Anterior cingulate cortex (tissue), 58 donors: ENCODE data around the gene BRWD1.

Experiments used
- DNase-seq, 58 donors: peaks; one replicate each; lab custom pipeline; 2025; lab: John Stamatoyannopoulos, UW

The BRWD1 gene

GRCh38 chr21:39330001-39330400 lies 16.6 kb upstream of the BRWD1 start:
- no peak for DNase-seq

DNA sequence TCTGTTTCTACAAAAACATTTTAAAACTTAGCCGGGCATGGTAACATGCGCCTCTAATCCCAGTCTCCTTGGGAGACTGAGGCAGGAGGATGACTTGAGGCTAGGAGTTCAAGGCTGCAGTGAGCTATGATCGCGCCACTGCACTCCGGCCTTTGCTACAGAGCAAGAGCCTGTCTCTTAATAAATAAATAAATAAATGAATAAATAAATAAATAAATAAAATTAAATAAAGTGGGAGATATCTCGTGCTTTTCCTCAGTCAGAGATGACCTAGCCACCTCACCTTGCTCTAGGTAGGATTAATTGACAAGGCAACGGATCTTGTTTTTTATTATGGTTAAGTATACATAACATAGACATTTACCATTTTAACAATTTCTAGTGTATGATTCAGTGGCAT lies 14.3 kb upstream of the BRWD1 start:
- no peak for DNase-seq

- DNase-seq, result no peak
Observed at GRCh38 chr21:39326607-39327307, 13.3 kb upstream of the BRWD1 start.

- no peak for DNase-seq
Observed at GRCh38 chr21:39325458-39325857, 12.0 kb upstream of the BRWD1 start.

- DNase-seq, result no peak
Observed at GRCh38 chr21:39321424-39321823, 8.0 kb upstream of the BRWD1 start.

DNA sequence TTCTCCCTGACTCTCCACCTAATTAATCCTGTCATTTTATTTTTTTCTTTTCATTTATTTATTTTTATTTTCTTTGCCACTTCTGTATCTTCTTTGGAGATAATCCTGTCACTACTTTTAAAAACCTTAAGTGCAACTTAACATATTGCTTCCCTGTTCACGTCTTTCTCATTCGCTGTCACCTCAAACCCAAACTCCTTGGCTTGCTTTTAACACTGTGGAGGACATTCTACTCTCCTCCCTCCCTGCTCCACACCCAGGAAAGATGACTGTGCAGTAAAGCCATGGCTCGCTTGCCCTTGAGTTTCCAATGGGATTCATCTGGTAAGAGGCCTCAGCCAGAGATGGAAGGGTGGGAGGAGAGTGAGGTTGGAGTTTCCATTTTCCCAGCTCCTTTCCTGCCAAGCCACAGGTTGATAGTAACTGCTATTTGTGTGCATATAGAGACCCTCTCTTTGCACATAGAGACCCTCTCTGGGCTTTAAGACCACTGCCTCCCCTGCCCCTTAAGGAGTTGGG lies 6.4 kb upstream of the BRWD1 start:
- no peak for DNase-seq

GRCh38 chr21:39319251-39319756 lies 5.9 kb upstream of the BRWD1 start:
- no peak for DNase-seq

- no peak for DNase-seq
Observed at GRCh38 chr21:39318091-39318959, 4.9 kb upstream of the BRWD1 start.

GRCh38 chr21:39317134-39318090 lies 4.0 kb upstream of the BRWD1 start:
- DNase-seq, result peak in 6 of 58 donors; percentile 1 to 46 (median 8)

GRCh38 chr21:39316729-39317128 lies 3.3 kb upstream of the BRWD1 start:
- DNase-seq, result no peak

DNA sequence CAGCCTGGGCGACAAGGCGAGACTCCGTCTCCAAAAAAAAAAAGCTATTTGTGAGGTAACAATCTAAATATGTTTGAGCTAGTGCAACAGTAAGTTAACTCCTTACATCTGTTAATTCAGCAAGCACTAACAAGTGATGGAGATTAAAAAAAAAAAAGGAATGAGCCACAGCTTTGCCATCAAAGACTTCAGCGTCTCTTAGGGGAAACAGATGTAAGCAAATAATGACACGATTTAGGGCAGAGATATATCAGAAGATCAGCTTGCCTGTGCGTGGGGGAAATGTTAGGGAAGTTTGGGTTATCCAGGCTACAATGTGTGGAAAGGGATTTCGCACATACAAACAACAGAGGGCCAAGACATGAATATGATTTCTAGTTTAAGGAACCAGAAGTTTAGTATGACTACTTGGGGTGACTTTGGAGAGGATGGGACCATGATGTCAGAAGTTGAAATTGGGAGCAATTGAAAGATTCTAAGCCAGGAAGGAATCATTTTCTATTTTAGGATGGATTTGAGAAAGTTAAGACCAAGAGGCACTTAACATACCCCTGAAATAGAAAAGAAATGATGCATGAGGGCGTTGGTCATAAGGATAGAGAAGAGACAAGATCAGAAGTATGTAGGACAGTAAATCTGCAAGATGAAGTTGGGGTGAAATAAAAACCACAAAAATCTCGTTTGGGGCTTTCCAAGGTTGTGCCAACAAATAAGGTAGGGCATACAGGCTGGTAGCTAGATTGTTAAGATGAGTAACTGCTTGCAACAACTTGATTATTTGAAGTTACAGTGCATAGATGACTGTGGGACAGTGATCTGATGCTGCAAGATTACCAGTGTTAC lies 2.4 kb upstream of the BRWD1 start:
- no peak for DNase-seq

GRCh38 chr21:39314143-39315027 lies 953 bp upstream of the BRWD1 start:
- DNase-seq, result peak in 55 of 58 donors; percentile 15 to 85 (median 61)

DNA sequence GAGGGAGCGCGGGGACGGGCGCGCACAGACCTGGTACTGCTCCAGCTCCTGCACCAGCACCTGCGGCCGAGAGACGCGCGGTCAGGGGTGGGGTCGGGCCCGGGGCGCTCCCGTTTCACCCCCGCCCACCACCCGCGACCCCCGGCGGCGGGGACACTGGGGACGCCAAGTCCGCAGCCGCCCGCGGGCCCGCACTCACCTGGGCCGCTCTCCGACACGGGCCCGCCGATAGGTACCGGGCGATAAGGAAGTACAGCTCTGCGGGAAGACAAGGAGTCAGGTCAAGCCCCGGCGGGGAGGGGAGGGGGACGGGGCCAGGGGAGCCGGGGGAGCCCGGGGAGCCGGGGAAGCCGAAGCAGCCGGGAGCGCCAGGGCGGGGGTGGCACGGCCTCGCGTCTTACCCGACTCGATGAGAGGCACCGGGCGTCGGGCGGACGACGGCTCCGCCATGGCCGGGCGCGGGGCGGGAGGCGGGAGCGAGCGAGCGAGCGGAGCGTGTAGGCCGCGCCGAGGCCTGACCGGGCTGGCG lies 326 bp downstream of the BRWD1 start:
- peak in 23 of 58 donors; percentile 27 to 79 (median 55) for DNase-seq

- DNase-seq, result peak; percentile 50 to 98 (median 93)
Observed at GRCh38 chr21:39312112-39313041, 1.1 kb downstream of the BRWD1 start.

DNA sequence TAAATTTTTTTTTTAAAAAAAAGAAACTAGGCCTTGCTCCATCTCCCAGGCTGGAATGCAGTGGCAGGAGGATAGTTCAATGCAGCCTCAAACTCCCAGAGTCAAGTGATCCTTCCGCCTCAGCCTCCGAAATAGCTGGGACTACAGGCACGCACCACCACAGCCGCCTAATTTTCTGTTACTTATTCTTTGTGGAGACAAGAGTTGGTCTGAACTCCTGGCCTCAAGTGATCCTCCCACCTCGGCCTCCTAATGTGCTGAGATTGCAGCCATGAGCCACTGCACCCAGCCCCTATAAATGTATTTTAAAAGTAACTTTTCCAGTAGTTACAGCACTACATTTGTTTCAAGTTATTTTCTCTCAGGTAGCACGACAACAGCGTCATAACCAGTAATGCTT lies 2.3 kb downstream of the BRWD1 start:
- DNase-seq, result no peak

DNA sequence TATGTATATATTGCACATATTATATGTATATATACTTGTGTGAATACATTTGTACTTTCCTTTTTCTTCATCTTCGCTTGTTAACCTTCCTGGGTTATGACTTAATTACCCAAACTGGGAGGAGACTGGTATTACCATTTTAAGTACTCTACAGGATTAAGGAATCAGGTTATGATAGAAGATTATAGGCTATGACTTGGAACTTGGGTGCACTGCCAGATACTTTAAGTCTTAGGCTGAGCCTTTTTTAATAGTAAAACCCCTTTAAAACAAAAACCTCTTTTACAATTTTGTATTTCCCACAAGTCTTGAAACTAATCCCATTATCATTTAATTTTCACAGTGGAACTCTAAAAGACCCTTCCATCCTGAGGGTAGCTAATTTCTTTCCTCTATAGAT lies 6.0 kb downstream of the BRWD1 start:
- no peak for DNase-seq

GRCh38 chr21:39300587-39300986 lies 12.8 kb downstream of the BRWD1 start:
- DNase-seq, result no peak
